Bronchial epithelial cell (primary cell): ENCODE results near the gene TTC3. TPM values are rescaled to one million over a fixed set of nuclear protein-coding genes. Genes with fewer than 3 reads are reported as not detected.
"Not testable (repeated sequence)": the region's sequence is repeated elsewhere in the genome, so short reads cannot be mapped to it uniquely, and the experiment has no call there.

Experiments
- DNase-seq: peaks from one replicate; pipeline ENCODE4 v3.0.0-alpha.2; 2010; ENCODE audit warnings: low read depth
- FAIRE-seq: peaks from 2 replicates; lab custom pipeline; 2011; peaks lifted over from hg19 to GRCh38; lab: Jason Lieb, UNC
- H3K27me3 ChIP-seq: 2 replicates; pipeline ENCODE4 v1.5.1; 2011; ENCODE audit warnings: low read length; ENCODE audit not compliant: control insufficient read depth, insufficient read depth
- H3K36me3 ChIP-seq: 2 replicates; pipeline ENCODE4 v1.5.1; 2011; ENCODE audit warnings: low read length; ENCODE audit not compliant: control insufficient read depth, insufficient read depth
- H3K4me3 ChIP-seq: 2 replicates; pipeline ENCODE4 v1.5.1; 2011; ENCODE audit warnings: mild to moderate bottlenecking, low read depth, low read length, control low read depth
- CTCF ChIP-seq: IDR thresholded peaks from 2 replicates; pipeline ENCODE4 v1.5.1; 2011; ENCODE audit warnings: mild to moderate bottlenecking, moderate library complexity, low read length, control low read depth, inconsistent platforms; ENCODE audit not compliant: insufficient read depth, severe bottlenecking
- total RNA-seq: library from RNA; depleted of rRNA; stranded (reverse); fragments of >200 nt; gene quantifications from 2 replicates; pipeline ENCODE4 v1.2.1, GENCODE V29; 2014

Gene TTC3
- total RNA-seq = 64.1 and 90.3 TPM in 2 replicates

GRCh38 chr21:37072988-37073416, at the start of gene TTC3, which contains the start of gene PIGP:
TTC3 (plus strand) TSS chr21:37073254; CDS start chr21:37087258, 14,004 bp downstream.
PIGP (minus strand) TSS chr21:37073071; CDS start chr21:37072515, 556 bp downstream.
- H3K4me3 ChIP-seq = peak within 1 kb of the TSS; percentile 68
- H3K27me3 ChIP-seq = no peaks in the 10 kb centered on the region
- TF ChIP-seq CTCF = no peak
- H3K36me3 ChIP-seq = peaks cover 3% of the 10 kb centered on the region
- peak; percentile 79 for DNase-seq
- FAIRE-seq = no peak

GRCh38 chr21:37026499-37026898, 46.6 kb upstream of the TTC3 start:
- TF ChIP-seq CTCF = no peak
- Histone ChIP-seq H3K27me3 (no peaks in the 10 kb centered on the region), H3K4me3 (no peak overlapping the region), H3K36me3 (no peaks in the 10 kb centered on the region)
- peak; percentile 2 for DNase-seq
- FAIRE-seq = no peak

GRCh38 chr21:37028570-37028969, 44.5 kb upstream of the TTC3 start:
- Histone ChIP-seq H3K4me3 (no peak overlapping the region), H3K36me3 (no peaks in the 10 kb centered on the region), H3K27me3 (no peaks in the 10 kb centered on the region)
- FAIRE-seq (no peak), DNase-seq (no peak)
- TF ChIP-seq CTCF = no peak

- FAIRE-seq (no peak), DNase-seq (no peak)
- Histone ChIP-seq H3K4me3 (no peak overlapping the region), H3K27me3 (no peaks in the 10 kb centered on the region), H3K36me3 (no peaks in the 10 kb centered on the region)
- no peak for TF ChIP-seq CTCF
Observed at GRCh38 chr21:37030864-37031263, 42.2 kb upstream of the TTC3 start.

- Histone ChIP-seq H3K27me3 (no peaks in the 10 kb centered on the region), H3K4me3 (no peak overlapping the region), H3K36me3 (no peaks in the 10 kb centered on the region)
- DNase-seq (no peak), FAIRE-seq (no peak)
- no peak for TF ChIP-seq CTCF
Observed at GRCh38 chr21:37032293-37032692, 40.8 kb upstream of the TTC3 start.

- no peak for FAIRE-seq
- TF ChIP-seq CTCF = no peak
Observed at GRCh38 chr21:37032877-37033471, 40.1 kb upstream of the TTC3 start.

GRCh38 chr21:37034394-37034793, 38.7 kb upstream of the TTC3 start:
- not testable (repeated sequence) for FAIRE-seq, H3K36me3 ChIP-seq, DNase-seq, H3K27me3 ChIP-seq, H3K4me3 ChIP-seq

More at GRCh38 chr21:37032877-37033471, 40.1 kb upstream of the TTC3 start:
- Histone ChIP-seq H3K27me3 (no peaks in the 10 kb centered on the region), H3K4me3 (no peak overlapping the region), H3K36me3 (no peaks in the 10 kb centered on the region)
- peak; percentile 78 for DNase-seq
